ENCODE measurements around the gene ZNF559.

Gene ZNF559

DNA sequence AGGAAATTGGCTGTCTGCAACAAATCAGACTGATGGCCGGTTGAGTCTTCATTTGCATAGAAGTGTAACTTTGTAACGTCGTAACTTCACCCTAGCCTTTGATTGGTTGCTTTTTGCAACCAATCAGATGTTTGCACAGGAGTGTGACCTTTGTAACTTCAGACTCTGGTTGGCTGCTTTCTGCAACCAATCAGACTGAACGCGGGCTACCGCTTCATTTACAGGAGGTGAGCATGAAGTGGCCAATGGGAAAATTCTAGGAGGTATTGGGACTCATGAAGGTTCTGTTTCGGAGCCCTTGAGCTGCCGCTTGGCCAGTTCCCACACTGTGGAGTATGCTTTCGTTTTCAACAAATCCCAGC is 441 bp upstream of the ZNF559 start:
- peak overlapping the region; percentile 88 for H3K27ac ChIP-seq
- POLR2A ChIA-PET (ENCODE audit: low non-redundant PET), result no interaction called here
- peak; percentile 44 for DNase-seq (ENCODE audit: low spot score)
- CTCF ChIA-PET, result interaction anchor here (0.5 kb wide), 1 partner anchor 242 kb away, joined by 3 read pairs; no protein-coding TSS in a partner anchor
- no peak for TF ChIP-seq CTCF (conservative IDR thresholded peaks at IDR 0.05; ENCODE audit: low read depth)

GRCh38 chr19:9324584-9324962 is 594 bp downstream of the ZNF559 start:
- DNase-seq (ENCODE audit: low spot score), result peak; percentile 4
- ChIA-PET POLR2A (ENCODE audit: low non-redundant PET) (no interaction called here), CTCF (no interaction called here)
- no peak for TF ChIP-seq CTCF (conservative IDR thresholded peaks at IDR 0.05; ENCODE audit: low read depth)
- H3K27ac ChIP-seq, result peak overlapping the region; percentile 88

GRCh38 chr19:9329999-9330398 is 6.0 kb downstream of the ZNF559 start:
- POLR2A ChIA-PET (ENCODE audit: low non-redundant PET), result no interaction called here
- no peak for DNase-seq (ENCODE audit: low spot score)
- CTCF ChIA-PET, result no interaction called here
- TF ChIP-seq CTCF (conservative IDR thresholded peaks at IDR 0.05; ENCODE audit: low read depth), result no peak
- no peak overlapping the region for H3K27ac ChIP-seq

DNA sequence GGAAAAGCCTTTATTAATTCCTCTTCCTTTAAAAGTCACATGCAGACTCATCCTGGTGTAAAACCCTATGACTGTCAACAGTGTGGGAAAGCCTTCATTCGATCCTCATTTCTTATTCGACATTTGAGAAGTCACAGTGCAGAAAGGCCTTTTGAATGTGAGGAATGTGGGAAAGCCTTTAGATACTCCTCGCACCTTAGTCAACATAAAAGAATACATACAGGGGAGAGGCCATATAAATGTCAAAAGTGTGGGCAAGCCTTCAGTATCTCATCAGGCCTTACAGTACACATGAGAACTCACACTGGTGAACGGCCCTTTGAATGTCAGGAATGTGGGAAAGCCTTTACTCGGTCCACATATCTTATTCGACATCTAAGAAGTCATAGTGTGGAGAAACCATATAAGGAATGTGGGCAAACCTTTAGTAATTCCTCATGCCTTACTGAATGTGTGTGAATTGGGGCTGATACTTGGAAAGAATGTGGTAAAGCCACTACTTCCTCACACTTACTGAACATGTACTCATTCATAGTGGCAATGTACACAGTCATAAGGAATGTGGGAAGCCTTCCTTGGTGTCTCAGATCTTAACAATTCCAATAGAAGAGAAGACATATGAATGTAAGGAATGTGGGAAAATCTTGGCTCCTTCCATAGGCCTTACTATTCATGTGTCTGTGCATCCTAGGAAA is 18.8 kb downstream of the ZNF559 start:
- CTCF ChIA-PET, result interaction anchor here (0.7 kb wide), 1 partner anchor 23 kb away, joined by 4 read pairs; no protein-coding TSS in a partner anchor
- POLR2A ChIA-PET (ENCODE audit: low non-redundant PET), result no interaction called here

GRCh38 chr19:9345005-9345404 is 21.0 kb downstream of the ZNF559 start:
- H3K27ac ChIP-seq, result no peak overlapping the region
- CTCF ChIA-PET, result no interaction called here
- TF ChIP-seq CTCF (conservative IDR thresholded peaks at IDR 0.05; ENCODE audit: low read depth), result no peak
- DNase-seq (ENCODE audit: low spot score), result no peak
- POLR2A ChIA-PET (ENCODE audit: low non-redundant PET), result no interaction called here

More for the DNA sequence above, 18.8 kb downstream of the ZNF559 start:
- H3K27ac ChIP-seq, result no peak overlapping the region
- DNase-seq (ENCODE audit: low spot score), result no peak
- TF ChIP-seq CTCF (conservative IDR thresholded peaks at IDR 0.05; ENCODE audit: low read depth), result no peak

GRCh38 chr19:9348253-9348652 is 24.3 kb downstream of the ZNF559 start:
- ChIA-PET POLR2A (ENCODE audit: low non-redundant PET) (no interaction called here), CTCF (no interaction called here)
- DNase-seq (ENCODE audit: low spot score), result no peak
- no peak overlapping the region for H3K27ac ChIP-seq
- TF ChIP-seq CTCF (conservative IDR thresholded peaks at IDR 0.05; ENCODE audit: low read depth), result no peak
